GM10266 (cell line): ENCODE results near the gene ACTR1B.
A peak's percentile ranks its signal among the peaks of the same experiment; 100 is the strongest.
"Not testable (repeated sequence)": the region's sequence is repeated elsewhere in the genome, so short reads cannot be mapped to it uniquely, and the experiment has no call there.

Experiments used
- DNase-seq: peaks from one replicate; pipeline ENCODE4 v3.0.0; 2012; ENCODE audit errors: extremely low spot score
- TF ChIP-seq, protein P1 (sequence below): IDR thresholded peaks from 2 replicates; pipeline ENCODE4 v1.5.1; 2012; ENCODE audit warnings: mild to moderate bottlenecking, low read depth; ENCODE audit not compliant: control insufficient read depth, insufficient read depth; ENCODE audit errors: missing control alignments

The ACTR1B gene

DNA sequence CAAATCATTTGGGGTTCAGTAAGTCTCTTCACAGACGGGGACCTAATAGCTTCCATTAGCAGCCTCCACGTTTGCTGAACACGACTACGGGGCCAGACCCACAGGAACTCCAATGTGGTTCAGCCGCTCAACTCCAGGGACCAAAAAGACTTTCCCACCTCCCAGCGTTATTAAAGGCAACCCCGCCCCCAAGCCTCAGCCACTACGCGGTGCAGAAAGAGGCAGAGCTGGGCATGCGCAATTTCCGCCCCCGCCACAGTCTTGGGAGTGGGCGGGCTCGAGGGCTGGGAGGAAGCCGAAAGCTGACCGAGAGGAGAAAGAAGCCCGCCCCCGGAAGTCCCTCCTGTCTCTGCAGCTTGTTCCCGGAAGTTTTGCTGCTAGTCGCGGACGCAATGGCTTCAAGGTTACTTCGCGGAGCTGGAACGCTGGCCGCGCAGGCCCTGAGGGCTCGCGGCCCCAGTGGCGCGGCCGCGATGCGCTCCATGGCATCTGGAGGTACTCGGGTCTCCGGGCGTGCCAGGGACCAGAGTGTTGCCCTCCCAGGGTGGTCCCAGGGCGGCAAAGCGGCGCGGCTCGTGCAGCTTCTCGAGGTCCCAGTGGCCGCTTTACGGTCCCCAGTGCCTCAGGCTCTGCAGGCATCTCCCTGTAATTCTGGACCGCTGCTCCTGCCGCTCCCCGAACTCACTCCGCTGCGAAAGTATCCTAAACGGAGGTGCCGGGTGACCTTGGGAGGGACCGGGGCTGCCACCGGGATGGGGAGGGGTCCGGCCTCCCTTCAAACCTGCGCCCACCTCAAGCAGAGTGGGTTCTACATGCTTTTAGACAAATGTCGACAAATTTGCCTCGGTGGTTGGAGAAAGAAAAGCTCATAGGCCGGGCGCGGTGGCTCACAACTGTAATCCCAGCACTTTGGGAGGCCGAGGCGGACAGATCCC, 17.9 kb downstream of the ACTR1B start, which contains the start of gene COX5B:
Gene COX5B (plus strand): TSS at position 368 of the 935 bp plus-strand sequence. CDS start 25 bp downstream, at position 393.
- DNase-seq = peak; percentile 97

DNA sequence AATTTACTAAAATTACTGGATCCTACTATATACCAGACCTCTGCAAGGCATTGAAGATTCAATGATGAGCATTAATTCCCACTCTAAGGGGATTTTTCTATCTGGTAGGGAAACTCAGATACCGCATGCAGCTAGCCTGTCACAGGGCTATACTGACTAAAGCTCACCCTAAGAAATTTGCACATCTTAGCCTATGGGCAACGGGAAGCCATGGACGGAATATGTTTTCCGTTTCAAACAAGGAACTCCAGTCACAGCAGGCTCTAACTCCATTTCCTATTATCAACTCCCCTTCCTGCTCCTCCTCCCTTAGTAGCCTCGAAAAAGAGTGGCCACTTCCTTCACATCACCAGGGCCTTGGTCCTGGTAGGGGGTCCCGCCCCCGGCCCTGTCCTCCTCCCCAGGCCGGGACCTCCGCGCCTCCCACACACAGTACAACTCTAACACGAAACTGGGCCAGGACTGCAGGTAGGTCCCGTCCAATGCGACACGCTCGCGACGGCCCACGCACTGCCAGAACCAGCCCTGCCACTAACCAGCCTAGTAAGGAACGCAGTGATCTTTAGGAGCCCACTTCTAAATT, 18.6 kb downstream of the ACTR1B start:
- peak; percentile 28 for DNase-seq
- TF ChIP-seq, protein P1, sequence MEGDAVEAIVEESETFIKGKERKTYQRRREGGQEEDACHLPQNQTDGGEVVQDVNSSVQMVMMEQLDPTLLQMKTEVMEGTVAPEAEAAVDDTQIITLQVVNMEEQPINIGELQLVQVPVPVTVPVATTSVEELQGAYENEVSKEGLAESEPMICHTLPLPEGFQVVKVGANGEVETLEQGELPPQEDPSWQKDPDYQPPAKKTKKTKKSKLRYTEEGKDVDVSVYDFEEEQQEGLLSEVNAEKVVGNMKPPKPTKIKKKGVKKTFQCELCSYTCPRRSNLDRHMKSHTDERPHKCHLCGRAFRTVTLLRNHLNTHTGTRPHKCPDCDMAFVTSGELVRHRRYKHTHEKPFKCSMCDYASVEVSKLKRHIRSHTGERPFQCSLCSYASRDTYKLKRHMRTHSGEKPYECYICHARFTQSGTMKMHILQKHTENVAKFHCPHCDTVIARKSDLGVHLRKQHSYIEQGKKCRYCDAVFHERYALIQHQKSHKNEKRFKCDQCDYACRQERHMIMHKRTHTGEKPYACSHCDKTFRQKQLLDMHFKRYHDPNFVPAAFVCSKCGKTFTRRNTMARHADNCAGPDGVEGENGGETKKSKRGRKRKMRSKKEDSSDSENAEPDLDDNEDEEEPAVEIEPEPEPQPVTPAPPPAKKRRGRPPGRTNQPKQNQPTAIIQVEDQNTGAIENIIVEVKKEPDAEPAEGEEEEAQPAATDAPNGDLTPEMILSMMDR = no peak

More for the DNA sequence above, 17.9 kb downstream of the ACTR1B start, which contains the start of gene COX5B:
- TF ChIP-seq, protein P1 = no peak

DNA sequence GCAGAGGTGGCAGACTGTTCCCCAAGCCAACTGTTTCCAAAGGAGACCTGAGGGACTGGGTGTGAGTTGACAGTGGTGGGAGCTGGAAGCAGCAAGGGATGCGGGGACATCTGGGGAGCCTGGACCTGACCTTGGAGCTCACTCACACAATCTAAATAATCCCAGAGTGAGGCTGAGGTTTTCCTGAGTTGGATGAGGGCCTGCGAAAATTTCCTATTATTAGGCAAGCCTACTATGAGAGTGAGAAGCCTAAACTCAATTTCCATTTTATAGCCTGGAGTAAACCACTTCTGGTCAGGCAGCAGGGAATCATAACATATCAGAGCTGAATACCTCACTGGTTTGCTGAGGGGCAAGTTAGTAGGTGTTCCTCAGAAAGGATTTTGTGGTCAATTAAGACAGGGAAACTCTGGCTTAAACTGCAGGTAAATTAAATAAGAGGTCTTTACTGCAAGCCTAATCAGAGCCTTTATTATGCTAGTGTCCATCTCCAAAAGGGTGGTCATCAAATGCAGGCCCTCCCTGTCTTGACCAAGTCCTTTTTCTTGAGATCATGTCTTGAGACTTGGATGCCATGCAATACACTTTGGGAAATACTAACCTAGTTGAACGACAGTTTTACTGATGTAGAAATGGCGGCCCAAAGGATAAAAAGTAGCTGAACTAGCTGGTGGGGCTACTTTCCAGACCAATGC, 19.7 kb downstream of the ACTR1B start:
- TF ChIP-seq, protein P1 = no peak
- no peak for DNase-seq

DNA sequence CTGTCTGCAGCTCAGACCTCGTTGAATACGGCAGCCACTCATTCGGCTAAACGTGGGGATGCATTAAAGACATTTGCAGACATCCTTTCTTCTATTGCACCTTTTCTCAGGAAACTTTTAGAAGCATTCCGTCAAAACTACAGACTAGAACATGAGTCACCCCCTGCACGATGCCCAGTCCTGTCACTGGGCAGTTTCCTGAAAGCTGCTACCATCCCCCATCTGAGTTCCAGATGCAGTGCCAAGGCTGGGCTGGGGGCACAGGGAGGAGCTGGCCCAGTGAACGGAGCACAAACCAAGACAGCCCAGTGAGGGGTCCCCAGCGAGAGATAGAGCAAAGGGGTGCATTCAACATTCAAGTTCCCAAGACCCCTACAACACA, 37.8 kb downstream of the ACTR1B start:
- DNase-seq = not testable (repeated sequence)

DNA sequence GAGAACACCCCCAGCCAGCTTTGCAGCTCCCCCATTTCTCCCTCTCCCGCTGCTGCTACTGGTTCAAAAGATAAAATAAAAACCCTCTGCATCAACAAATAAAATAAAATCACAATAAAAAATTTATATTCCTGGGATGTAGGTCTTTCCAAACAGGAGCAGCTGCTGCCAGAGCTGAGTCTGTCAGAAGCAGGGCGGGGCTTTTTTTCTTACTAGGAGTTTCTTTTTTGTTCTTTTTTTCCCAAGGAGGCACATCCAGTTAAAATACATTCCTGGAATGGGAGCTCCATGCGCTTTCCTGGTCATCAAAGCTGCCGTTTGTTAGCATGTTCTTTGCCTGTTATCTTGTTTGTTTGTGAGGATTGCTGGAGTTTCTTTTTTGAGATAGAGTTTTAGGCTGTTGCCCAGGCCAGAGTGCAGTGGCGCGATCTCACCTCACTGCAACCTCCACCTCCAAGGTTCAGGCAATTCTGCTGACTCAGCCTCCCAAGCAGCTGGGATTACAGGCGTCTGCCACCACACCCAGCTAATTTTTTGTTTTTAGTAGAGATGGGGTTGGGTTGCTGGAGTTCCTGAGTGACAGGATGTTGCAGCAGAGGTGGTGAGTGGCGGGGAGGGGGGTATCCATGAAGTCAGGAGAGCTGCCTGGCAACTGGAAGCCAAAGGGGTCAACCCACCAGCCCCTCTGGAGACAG, 38.3 kb downstream of the ACTR1B start:
- DNase-seq = not testable (repeated sequence)

DNA sequence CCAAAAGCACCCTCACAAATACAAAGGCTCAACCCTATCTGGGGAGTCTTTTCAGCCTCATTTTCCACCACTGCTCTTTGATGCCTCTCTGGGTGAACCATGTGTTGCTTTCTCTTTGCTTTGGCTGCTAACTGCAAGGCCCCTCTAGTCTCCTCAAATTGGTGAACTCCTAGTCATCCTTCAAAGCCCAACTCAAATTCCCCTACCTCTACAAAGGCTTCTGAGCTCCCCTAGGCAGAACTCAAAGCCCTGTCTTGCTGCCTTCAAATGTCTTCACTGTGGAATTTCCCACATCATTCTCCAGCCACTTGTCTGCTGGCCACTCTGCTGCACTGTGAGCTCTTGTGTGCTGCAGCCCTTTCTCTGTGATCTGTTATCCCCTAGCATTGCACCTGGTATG, 40.9 kb downstream of the ACTR1B start:
- not testable (repeated sequence) for DNase-seq

DNA sequence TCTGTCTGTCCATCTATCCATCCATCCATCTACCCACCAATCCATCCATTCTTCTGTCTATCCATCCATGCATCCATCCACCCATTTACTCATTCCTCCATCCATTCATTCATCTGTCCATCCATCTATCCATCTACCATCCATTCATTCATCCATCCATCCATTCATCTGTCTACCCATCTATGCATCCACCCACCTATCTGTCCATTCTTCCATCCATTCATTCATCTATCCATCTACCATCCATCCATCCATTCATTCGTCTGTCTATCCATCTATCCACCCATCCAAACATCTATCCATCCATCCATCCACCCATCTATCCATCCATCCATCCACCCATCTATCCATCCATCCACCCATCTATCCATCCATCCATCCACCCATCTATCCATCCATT, 43.4 kb downstream of the ACTR1B start:
- DNase-seq = not testable (repeated sequence)

DNA sequence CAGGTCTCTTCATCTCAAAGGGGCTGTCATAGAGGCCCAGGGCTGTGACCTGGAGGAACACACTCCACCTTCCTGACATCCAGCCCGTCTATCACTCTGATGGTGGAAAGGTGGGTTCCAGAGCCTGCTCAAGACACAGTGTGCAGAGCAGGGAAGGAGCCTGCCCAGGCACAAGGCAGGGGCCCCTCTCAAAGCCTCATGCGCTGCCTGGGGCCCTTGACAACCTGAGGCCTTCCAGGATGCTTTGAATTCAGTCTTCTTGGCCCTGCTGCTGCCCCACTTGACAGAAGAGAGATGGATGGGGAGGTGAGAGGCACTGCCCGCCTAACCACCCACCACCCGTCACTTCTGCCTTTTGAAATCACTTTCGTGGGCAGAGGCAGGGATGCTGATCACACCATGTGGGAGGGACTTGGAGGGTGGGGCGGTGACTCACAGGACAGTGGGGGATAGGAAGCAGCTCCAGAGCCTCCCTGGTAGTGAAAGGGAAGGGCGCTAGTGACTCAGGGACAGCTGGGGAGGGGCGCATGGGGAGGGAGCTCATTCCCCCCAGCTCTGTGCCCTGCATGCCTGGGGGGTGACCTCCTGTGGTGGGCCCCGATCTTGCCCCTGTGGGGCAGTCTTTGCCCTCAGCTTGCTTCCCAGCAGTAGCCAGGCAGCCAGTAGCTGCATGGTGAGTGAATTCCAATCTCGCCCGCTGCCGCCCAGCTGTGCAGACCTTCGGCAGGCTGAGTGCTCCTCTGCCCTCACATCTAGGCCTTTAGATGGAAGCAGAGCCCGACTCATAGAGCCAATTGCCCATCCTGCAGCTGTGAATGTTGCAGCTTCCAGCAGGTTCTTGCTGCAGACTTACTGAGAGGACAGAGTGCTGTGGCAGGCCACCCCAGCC, 44.7 kb downstream of the ACTR1B start:
- DNase-seq = not testable (repeated sequence)

DNA sequence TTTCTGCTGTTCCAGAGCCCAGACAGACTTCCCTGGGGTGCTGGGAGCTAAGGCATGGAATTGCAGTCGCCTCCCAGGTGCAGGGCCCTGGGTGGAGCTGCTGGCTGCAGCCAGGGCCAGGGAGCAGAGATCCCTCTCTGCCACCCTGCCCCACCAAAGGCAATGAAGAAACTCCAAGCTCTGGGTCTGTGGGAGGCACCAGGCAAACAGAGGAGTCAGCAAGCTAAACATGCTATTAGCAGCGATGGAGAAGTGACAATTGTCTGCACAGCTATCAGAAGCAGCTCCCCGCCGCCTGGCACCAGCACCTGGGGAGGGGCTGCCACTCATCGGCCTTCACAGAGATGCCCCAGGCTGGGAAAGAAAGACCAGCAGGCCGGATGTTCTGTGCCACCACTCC, 45.9 kb downstream of the ACTR1B start:
- TF ChIP-seq, protein P1 = no peak

DNA sequence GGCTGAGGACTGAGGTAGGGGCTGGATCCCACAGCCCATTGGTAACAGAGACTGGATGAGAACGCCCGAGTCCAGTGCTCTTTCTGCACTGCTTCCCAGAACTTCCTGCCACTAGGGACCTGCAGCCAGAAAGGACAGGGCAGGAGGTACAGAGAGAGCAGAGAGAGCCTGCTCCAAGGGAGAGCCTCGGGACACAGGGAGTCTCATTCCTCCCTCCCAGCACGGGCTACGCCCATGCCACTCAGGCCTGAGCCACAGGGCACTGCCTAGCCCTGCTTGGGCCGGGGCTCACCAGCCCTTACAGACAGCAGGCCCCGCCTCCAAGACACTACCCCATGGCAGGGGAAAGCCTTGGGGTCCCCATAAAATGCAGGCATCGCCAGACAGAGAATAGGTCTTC, 48.1 kb downstream of the ACTR1B start:
- not testable (repeated sequence) for DNase-seq

More for the DNA sequence above, 45.9 kb downstream of the ACTR1B start:
- no peak for DNase-seq

DNA sequence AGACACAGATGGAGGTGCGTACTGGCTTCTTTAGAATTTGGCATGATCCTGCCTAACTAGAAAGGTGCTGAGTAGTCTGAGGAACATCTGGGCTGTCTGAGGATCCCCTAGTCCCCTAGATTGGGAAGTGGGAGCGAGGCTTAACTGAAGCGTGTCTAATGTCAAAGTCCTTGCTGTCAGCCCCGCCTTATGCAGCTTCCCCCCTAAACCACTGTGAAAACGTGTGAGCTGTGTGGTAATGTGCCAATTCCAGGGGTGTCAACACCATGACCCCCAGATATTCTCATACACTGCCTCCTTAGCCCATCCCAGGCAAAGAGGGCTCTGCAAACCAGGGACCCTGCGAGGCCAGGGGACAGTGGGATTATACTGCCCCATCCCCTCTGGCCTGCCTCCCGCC, 51.9 kb downstream of the ACTR1B start:
- not testable (repeated sequence) for DNase-seq

DNA sequence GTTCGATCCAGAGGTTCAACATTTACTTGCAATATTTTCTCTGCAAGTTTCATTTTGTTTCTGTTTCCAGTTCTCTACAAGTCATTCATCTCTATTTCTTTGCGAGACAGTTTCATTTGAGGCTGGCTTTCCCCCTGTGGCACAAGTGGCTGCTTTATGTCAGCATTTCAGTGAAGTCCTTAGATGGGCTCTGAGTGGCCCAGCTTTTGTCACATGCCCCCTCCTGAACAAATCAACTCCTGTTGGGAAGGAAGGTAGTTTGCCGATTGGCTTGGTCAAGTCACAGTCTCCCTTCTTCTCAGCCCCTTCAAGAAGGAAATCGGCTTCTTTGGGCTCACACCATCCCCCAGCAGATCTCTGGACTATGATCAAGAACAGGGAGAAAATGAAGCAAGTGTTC, 55.1 kb downstream of the ACTR1B start:
- DNase-seq = not testable (repeated sequence)
